Measurements from ENCODE around the gene HDAC4. TPM values are rescaled to one million over a fixed set of nuclear protein-coding genes. Genes with fewer than 3 reads are reported as not detected.

The HDAC4 gene
- total RNA-seq, 1 experiment from 2014 or later, result 32.0 TPM

DNA sequence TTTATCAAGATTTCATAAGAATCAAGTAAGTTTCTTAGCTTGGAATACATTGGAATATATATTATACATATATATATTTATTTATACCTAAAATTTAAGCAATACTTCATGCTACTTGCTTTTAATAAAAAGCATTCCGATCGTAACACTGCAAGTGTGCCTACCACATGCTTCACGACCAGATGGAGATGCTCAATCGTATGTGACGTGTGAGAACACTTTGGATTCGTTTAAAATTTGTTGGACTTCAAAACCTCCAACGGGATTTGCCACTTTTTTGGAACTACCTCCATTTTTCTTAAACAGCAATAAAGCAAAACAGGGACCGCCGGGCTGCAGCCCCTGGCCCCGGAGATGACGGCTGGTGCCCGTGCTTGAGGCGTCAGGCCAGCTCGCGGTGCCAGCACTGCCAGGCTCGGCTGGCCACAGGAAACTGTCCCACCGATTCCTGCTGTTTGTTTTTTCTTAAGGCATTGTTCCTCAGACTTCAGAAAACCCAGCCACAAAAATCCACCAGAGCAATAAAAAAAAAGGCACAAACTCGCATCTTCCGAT, 348.9 kb downstream of the HDAC4 start:
- Mint-ChIP-seq H3K9me3 (no peaks in the 10 kb centered on the region), H3K27me3 (ENCODE audit: low read depth) (no peaks in the 10 kb centered on the region; the same call in 1 of the 2 replicates), H3K4me1 (peaks cover 0 to 3% of the 10 kb centered on the region in 2 experiments; a peak in 1 of 4 replicates), H3K27ac (no peak overlapping the region), H3K36me3 (ENCODE audit: insufficient read depth in 1 of 3, low read depth in 3 of 3) (peaks cover 7 to 34% (median 22%) of the 10 kb centered on the region in 3 experiments; a peak in 6 of 7 replicates), H3K4me3 (no peak overlapping the region)
- no peak overlapping the region for H2BK20ac ChIP-seq (ENCODE audit: low read depth, low read length, poor library complexity, severe bottlenecking)
- no peak overlapping the region for H4K91ac ChIP-seq (ENCODE audit: insufficient read length, low read depth, low read length)
- H3K14ac ChIP-seq (ENCODE audit: insufficient read depth, low read length), result no peak overlapping the region
- no peak overlapping the region for H3K4ac ChIP-seq (ENCODE audit: low read depth, low read length)
- H4K8ac ChIP-seq (replicated peaks; ENCODE audit: insufficient read length, low read depth, low read length), result no peak overlapping the region
- H3K27ac ChIP-seq (ENCODE audit: insufficient read length, low read depth, low read length), result no peak overlapping the region
- no peak overlapping the region for H3K56ac ChIP-seq (ENCODE audit: insufficient read length, low read depth, low read length)
- no CpG with 5 or more reads among the region's 19 CpGs for WGBS (ENCODE audit: extremely low coverage, insufficient read length, low lambda C conversion rate)
- no peaks in the 10 kb centered on the region for H4K20me1 ChIP-seq (ENCODE audit: control insufficient read depth, insufficient read depth, insufficient read length)
- H3K4me2 ChIP-seq (ENCODE audit: insufficient read depth, insufficient read length, low read length), result no peak overlapping the region
- H3K27me3 ChIP-seq (ENCODE audit: insufficient read depth, low read length), result no peaks in the 10 kb centered on the region
- H3K9ac ChIP-seq (ENCODE audit: extremely low read depth, insufficient read length, low read length), result no peak overlapping the region
- no peaks in the 10 kb centered on the region for H3K9me3 ChIP-seq (ENCODE audit: control insufficient read depth, low read depth, low read length)
- H3K79me2 ChIP-seq (ENCODE audit: insufficient read depth, low read length), result no peaks in the 10 kb centered on the region
- no peak overlapping the region for H3T11ph ChIP-seq (ENCODE audit: low read length)
- TF ChIP-seq, protein P1, sequence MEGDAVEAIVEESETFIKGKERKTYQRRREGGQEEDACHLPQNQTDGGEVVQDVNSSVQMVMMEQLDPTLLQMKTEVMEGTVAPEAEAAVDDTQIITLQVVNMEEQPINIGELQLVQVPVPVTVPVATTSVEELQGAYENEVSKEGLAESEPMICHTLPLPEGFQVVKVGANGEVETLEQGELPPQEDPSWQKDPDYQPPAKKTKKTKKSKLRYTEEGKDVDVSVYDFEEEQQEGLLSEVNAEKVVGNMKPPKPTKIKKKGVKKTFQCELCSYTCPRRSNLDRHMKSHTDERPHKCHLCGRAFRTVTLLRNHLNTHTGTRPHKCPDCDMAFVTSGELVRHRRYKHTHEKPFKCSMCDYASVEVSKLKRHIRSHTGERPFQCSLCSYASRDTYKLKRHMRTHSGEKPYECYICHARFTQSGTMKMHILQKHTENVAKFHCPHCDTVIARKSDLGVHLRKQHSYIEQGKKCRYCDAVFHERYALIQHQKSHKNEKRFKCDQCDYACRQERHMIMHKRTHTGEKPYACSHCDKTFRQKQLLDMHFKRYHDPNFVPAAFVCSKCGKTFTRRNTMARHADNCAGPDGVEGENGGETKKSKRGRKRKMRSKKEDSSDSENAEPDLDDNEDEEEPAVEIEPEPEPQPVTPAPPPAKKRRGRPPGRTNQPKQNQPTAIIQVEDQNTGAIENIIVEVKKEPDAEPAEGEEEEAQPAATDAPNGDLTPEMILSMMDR (conservative IDR thresholded peaks at IDR 0.05), result no peak
- H2BK120ac ChIP-seq (ENCODE audit: low read depth, low read length, poor library complexity, severe bottlenecking), result no peak overlapping the region
- H3K18ac ChIP-seq (ENCODE audit: insufficient read length, low read depth, low read length), result no peak overlapping the region
- H3K4me1 ChIP-seq (ENCODE audit: insufficient read depth, low read length), result no peaks in the 10 kb centered on the region
- no peak overlapping the region for H4K5ac ChIP-seq (ENCODE audit: insufficient read length, low read depth, low read length)
- no peak overlapping the region for H2AFZ ChIP-seq (ENCODE audit: low read length)
- H2BK5ac ChIP-seq (ENCODE audit: insufficient read length, low read length), result no peak overlapping the region
- no peaks in the 10 kb centered on the region for H3K23me2 ChIP-seq (ENCODE audit: insufficient read length, low read depth, low read length, poor library complexity, severe bottlenecking)
- H2BK15ac ChIP-seq (ENCODE audit: low read depth, low read length), result no peak overlapping the region
- H3K23ac ChIP-seq (ENCODE audit: insufficient read length, low read depth, low read length), result no peak overlapping the region
- H2AK5ac ChIP-seq (ENCODE audit: insufficient read length, low read length), result no peak overlapping the region
- H2BK12ac ChIP-seq (ENCODE audit: insufficient read length, low read depth, low read length), result no peak overlapping the region
- no peaks in the 10 kb centered on the region for H3K79me1 ChIP-seq (ENCODE audit: insufficient read depth, low read depth, low read length, poor library complexity, severe bottlenecking)
- DNase-seq, result no peak
